Neural cell (in vitro differentiated cells): ENCODE results near the gene CCDC122. TPM values are rescaled to one million over a fixed set of nuclear protein-coding genes. Genes with fewer than 3 reads are reported as not detected.

Experiments
- H2AFZ ChIP-seq: fragments of 200-600, 300-800 bp; sonication (generic), shearing (Covaris generic); 2 replicates; pipeline ENCODE4 v1.6.0; 2014; ENCODE audit warnings: low read depth, mild to moderate bottlenecking, antibody characterized with exemption, low read length, moderate library complexity
- H3F3A ChIP-seq: fragments of 200-600 bp; shearing (Covaris generic); 2 replicates; pipeline ENCODE4 v1.6.1; 2016; ENCODE audit warnings: mild to moderate bottlenecking, moderate library complexity, mixed read lengths, antibody characterized with exemption, low read length; ENCODE audit not compliant: insufficient read depth, poor library complexity, severe bottlenecking
- H3K27ac ChIP-seq: fragments of 200-600, 300-800 bp; sonication (generic), shearing (Covaris generic); 2 replicates; pipeline ENCODE4 v1.5.1; 2014; ENCODE audit warnings: mild to moderate bottlenecking, low read length, moderate library complexity
- H3K27me3 ChIP-seq: fragments of 300-800, 200-600 bp; sonication (generic), shearing (Covaris generic); 2 replicates; pipeline ENCODE4 v1.6.0; 2014; ENCODE audit warnings: mild to moderate bottlenecking, low read depth, low read length, moderate library complexity; ENCODE audit not compliant: insufficient read depth
- H3K36me3 ChIP-seq: fragments of 300-800, 200-600 bp; sonication (generic), shearing (Covaris generic); 2 replicates; pipeline ENCODE4 v1.5.1; 2014; ENCODE audit warnings: mild to moderate bottlenecking, antibody characterized with exemption, low read length, moderate library complexity; ENCODE audit not compliant: insufficient read depth
- H3K4me2 ChIP-seq: fragments of 300-800, 200-600 bp; sonication (generic), shearing (Covaris generic); 2 replicates; pipeline ENCODE4 v1.6.0; 2014; ENCODE audit warnings: mild to moderate bottlenecking, low read length
- H3K4me3 ChIP-seq: fragments of 300-800, 200-600 bp; sonication (generic), shearing (Covaris generic); 2 replicates; pipeline ENCODE4 v1.5.1; 2014; ENCODE audit warnings: mild to moderate bottlenecking, low read length, moderate library complexity
- H3K79me2 ChIP-seq: fragments of 200-600 bp; shearing (Covaris generic); replicated peaks from 2 replicates; pipeline ENCODE4 v1.6.0; 2014; ENCODE audit warnings: mild to moderate bottlenecking, low read length, moderate library complexity; ENCODE audit not compliant: insufficient read depth
- H3K9ac ChIP-seq: fragments of 300-800, 200-600 bp; sonication (generic), shearing (Covaris generic); 2 replicates; pipeline ENCODE4 v1.6.1; 2016; ENCODE audit warnings: mild to moderate bottlenecking, low read length, mixed read lengths
- H3K9me2 ChIP-seq: fragments of 200-600 bp; shearing (Covaris generic); 2 replicates; pipeline ENCODE4 v1.6.1; 2016; ENCODE audit warnings: mild to moderate bottlenecking, low read length, mixed read lengths; ENCODE audit not compliant: insufficient read depth
- H3K9me3 ChIP-seq: fragments of 200-600, 300-800 bp; sonication (generic), shearing (Covaris generic); 2 replicates; pipeline ENCODE4 v1.6.1; 2016; ENCODE audit warnings: mild to moderate bottlenecking, mixed run types, low read length, moderate library complexity, mixed read lengths
- H4K20me1 ChIP-seq: fragments of 200-600 bp; shearing (Covaris generic); 2 replicates; pipeline ENCODE4 v1.6.1; 2016; ENCODE audit warnings: mild to moderate bottlenecking, mixed run types; ENCODE audit not compliant: insufficient read depth
- EP300 ChIP-seq: fragments of 450-650 bp; conservative IDR thresholded peaks from 2 replicates; pipeline ENCODE4 v1.6.1; 2014; ENCODE audit warnings: antibody characterized with exemption, mild to moderate bottlenecking, moderate library complexity; ENCODE audit not compliant: poor library complexity, severe bottlenecking
- EZH2 ChIP-seq: fragments of 200-600, 300-800 bp; shearing (Covaris generic), sonication (generic); IDR thresholded peaks from 2 replicates; pipeline ENCODE4 v1.6.1; 2014; ENCODE audit warnings: antibody characterized with exemption, low read length, borderline replicate concordance, mild to moderate bottlenecking; ENCODE audit not compliant: insufficient read depth, poor library complexity, severe bottlenecking
- POLR2AphosphoS5 ChIP-seq: IDR thresholded peaks from 2 replicates; pipeline ENCODE4 v1.6.1; 2012
- SMC3 ChIP-seq: fragments of 450-650 bp; conservative IDR thresholded peaks from 2 replicates; pipeline ENCODE4 v1.6.1; 2014; ENCODE audit warnings: antibody characterized with exemption, mild to moderate bottlenecking, moderate library complexity; ENCODE audit not compliant: poor library complexity
- TAF1 ChIP-seq: IDR thresholded peaks from 2 replicates; pipeline ENCODE4 v1.6.1; 2012; ENCODE audit warnings: low read depth
- polyA plus RNA-seq: library from polyadenylated mRNA; depleted of rRNA; stranded (reverse); fragments of >200 nt; gene quantifications from 2 replicates; pipeline ENCODE4 v1.2.3, GENCODE V29; 2014
- TF ChIP-seq, protein P1 (sequence below): IDR thresholded peaks from 2 replicates; pipeline ENCODE4 v1.6.1; 2012; ENCODE audit warnings: borderline replicate concordance
- TF ChIP-seq, protein P2 (sequence below): fragments of 450-650 bp; IDR thresholded peaks from 2 replicates; pipeline ENCODE4 v1.5.1; 2014; ENCODE audit warnings: antibody characterized with exemption, mild to moderate bottlenecking, moderate library complexity; ENCODE audit not compliant: poor library complexity, severe bottlenecking

The CCDC122 gene
- polyA plus RNA-seq, 1 donor from 2014 or later, result 0.79 TPM

DNA sequence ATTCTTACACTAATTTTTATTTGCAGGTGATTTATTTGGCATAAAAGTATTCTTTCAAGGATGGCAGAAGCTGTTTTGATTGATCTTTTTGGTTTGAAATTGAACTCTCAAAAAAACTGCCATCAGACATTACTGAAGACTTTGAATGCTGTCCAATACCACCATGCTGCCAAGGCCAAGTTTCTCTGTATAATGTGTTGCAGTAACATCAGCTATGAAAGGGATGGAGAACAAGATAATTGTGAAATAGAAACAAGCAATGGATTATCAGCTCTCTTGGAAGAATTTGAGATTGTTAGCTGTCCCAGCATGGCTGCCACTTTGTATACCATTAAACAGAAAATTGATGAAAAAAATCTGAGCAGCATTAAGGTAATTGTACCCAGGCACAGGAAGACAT, 1.4 kb upstream of the CCDC122 start:
- Histone ChIP-seq H3F3A (peaks cover 4% of the 10 kb centered on the region), H4K20me1 (no peaks in the 10 kb centered on the region), H3K9me2 (no peaks in the 10 kb centered on the region), H3K9me3 (no peaks in the 10 kb centered on the region), H3K27ac (no peak overlapping the region), H3K4me2 (no peak overlapping the region), H3K9ac (no peak overlapping the region), H3K36me3 (no peaks in the 10 kb centered on the region), H2AFZ (no peak overlapping the region), H3K4me3 (no peak overlapping the region), H3K27me3 (peaks cover 36% of the 10 kb centered on the region), H3K79me2 (no peaks in the 10 kb centered on the region)
- TF ChIP-seq TAF1, result no peak
- no peak for TF ChIP-seq POLR2AphosphoS5
- TF ChIP-seq SMC3, result no peak
- TF ChIP-seq, protein P1, sequence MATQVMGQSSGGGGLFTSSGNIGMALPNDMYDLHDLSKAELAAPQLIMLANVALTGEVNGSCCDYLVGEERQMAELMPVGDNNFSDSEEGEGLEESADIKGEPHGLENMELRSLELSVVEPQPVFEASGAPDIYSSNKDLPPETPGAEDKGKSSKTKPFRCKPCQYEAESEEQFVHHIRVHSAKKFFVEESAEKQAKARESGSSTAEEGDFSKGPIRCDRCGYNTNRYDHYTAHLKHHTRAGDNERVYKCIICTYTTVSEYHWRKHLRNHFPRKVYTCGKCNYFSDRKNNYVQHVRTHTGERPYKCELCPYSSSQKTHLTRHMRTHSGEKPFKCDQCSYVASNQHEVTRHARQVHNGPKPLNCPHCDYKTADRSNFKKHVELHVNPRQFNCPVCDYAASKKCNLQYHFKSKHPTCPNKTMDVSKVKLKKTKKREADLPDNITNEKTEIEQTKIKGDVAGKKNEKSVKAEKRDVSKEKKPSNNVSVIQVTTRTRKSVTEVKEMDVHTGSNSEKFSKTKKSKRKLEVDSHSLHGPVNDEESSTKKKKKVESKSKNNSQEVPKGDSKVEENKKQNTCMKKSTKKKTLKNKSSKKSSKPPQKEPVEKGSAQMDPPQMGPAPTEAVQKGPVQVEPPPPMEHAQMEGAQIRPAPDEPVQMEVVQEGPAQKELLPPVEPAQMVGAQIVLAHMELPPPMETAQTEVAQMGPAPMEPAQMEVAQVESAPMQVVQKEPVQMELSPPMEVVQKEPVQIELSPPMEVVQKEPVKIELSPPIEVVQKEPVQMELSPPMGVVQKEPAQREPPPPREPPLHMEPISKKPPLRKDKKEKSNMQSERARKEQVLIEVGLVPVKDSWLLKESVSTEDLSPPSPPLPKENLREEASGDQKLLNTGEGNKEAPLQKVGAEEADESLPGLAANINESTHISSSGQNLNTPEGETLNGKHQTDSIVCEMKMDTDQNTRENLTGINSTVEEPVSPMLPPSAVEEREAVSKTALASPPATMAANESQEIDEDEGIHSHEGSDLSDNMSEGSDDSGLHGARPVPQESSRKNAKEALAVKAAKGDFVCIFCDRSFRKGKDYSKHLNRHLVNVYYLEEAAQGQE, result no peak

DNA sequence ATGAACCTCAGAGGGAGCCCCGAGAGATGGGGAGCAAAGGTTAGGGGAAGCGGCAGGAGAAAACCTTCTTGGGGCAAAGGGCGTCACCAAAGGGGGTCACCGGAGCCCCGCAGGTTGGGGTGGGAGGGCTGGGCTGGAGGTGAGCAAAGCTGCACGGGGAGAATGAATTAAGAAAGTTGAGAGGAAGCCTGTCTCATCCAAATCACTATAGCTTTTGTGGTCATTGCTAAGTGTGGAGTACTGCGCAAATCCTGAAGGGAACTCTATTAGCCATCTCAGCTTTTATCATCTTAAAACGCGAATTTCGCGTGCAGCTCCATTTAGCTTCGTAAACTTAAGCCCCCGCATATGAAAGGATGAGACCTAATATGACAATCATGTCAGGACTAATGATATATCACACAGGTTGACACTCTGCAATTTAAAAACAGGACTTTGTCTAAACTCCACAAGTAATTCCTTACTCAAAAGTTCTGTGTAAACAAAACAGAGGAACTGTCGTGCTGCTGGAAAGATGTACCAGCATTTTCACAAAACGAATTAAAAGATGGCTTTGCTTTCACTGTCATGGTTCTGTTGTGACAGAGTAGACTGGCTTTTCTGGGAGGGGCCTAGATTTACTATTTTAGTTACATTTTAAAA, 795 bp upstream of the CCDC122 start:
- Histone ChIP-seq H3K9ac (peak overlapping the region; percentile 72), H4K20me1 (no peaks in the 10 kb centered on the region), H3K4me2 (no peak overlapping the region), H3K36me3 (no peaks in the 10 kb centered on the region), H3K27me3 (peaks cover 36% of the 10 kb centered on the region), H3K9me2 (no peaks in the 10 kb centered on the region), H2AFZ (no peak overlapping the region), H3K27ac (no peak overlapping the region), H3F3A (peaks cover 4% of the 10 kb centered on the region), H3K4me3 (peak overlapping the region; percentile 78), H3K79me2 (no peaks in the 10 kb centered on the region), H3K9me3 (no peaks in the 10 kb centered on the region)
- TF ChIP-seq, protein P1, result no peak
- TF ChIP-seq SMC3 (no peak), EZH2 (no peak), TAF1 (no peak), EP300 (no peak), POLR2AphosphoS5 (no peak)
- TF ChIP-seq, protein P2, sequence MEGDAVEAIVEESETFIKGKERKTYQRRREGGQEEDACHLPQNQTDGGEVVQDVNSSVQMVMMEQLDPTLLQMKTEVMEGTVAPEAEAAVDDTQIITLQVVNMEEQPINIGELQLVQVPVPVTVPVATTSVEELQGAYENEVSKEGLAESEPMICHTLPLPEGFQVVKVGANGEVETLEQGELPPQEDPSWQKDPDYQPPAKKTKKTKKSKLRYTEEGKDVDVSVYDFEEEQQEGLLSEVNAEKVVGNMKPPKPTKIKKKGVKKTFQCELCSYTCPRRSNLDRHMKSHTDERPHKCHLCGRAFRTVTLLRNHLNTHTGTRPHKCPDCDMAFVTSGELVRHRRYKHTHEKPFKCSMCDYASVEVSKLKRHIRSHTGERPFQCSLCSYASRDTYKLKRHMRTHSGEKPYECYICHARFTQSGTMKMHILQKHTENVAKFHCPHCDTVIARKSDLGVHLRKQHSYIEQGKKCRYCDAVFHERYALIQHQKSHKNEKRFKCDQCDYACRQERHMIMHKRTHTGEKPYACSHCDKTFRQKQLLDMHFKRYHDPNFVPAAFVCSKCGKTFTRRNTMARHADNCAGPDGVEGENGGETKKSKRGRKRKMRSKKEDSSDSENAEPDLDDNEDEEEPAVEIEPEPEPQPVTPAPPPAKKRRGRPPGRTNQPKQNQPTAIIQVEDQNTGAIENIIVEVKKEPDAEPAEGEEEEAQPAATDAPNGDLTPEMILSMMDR, result no peak
